ENCODE data around the gene PRMT2. TPM values are rescaled to one million over a fixed set of nuclear protein-coding genes. Genes with fewer than 3 reads are reported as not detected.

Gene PRMT2
- total RNA-seq, 4 donors from 2014 or later, result 77.0 to 87.8 (median 82.3) TPM

DNA sequence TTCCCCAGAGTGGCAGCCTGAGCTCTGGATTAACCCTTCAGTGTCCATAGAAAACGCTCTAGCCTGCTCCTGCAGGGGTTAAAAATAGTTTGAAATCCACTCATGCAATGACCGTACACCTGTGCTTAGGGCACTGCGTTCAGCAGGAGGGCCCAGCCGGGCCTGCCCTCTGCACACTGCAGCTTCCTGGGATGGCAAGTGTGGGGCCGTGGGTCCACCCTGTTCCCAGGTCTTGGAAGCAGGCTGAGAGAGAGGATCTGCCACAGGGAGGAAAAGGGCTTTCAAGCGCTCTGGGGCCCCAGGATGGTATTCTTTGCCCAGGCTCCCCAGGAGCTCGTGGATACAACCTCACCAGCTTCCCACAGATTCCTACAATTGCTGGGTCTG, 29.1 kb upstream of the PRMT2 start:
- TF ChIP-seq, protein P1, sequence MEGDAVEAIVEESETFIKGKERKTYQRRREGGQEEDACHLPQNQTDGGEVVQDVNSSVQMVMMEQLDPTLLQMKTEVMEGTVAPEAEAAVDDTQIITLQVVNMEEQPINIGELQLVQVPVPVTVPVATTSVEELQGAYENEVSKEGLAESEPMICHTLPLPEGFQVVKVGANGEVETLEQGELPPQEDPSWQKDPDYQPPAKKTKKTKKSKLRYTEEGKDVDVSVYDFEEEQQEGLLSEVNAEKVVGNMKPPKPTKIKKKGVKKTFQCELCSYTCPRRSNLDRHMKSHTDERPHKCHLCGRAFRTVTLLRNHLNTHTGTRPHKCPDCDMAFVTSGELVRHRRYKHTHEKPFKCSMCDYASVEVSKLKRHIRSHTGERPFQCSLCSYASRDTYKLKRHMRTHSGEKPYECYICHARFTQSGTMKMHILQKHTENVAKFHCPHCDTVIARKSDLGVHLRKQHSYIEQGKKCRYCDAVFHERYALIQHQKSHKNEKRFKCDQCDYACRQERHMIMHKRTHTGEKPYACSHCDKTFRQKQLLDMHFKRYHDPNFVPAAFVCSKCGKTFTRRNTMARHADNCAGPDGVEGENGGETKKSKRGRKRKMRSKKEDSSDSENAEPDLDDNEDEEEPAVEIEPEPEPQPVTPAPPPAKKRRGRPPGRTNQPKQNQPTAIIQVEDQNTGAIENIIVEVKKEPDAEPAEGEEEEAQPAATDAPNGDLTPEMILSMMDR (IDR thresholded peaks at IDR 0.05), result no peak
- ATAC-seq (ENCODE audit: low FRiP score) (no peak), DNase-seq (ENCODE audit: low spot score) (no peak)

DNA sequence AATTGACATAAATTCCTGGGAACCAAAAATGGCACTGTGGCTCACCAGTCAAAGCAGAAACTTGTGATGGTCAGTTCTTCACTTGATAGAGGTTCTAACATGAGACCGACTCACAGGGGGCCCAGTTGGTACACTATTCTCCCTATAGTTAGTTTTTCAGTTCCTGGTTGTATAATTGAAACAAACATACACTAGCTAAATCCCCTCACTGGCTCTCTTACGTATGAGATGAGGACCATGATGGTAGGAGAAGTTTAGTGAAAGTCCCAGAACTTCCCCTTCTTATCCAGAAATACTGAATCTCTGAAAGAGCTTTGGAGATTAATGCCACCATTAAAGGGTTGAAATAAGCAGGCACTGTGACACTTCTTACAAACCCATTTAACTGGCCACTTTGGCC, 27.8 kb upstream of the PRMT2 start:
- ATAC-seq (ENCODE audit: low FRiP score) (no peak), DNase-seq (ENCODE audit: low spot score) (no peak)
- TF ChIP-seq, protein P1 (IDR thresholded peaks at IDR 0.05), result no peak

DNA sequence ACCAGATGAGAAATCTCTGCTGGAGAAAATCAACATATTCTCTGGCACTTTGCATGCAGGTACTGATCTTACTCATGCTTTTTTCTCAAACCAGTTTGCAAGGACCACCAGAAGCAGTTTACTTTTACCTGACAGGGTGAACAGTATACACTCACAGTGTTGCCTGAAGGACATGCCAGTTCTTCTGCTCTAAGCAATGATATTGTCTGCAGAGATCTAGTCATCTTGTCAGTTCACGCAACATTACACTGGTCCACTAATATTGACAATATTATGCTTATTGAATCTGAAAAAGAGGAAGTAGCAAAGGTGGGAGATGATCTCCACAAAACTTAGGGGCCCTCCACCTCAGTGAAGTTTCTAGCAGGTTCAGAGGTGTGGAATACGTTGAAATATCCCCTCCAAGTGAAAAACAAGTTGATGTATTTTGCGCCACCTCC, 26.8 kb upstream of the PRMT2 start:
- no peak for ATAC-seq (ENCODE audit: low FRiP score)
- DNase-seq (ENCODE audit: low spot score), result no peak
- TF ChIP-seq, protein P1 (IDR thresholded peaks at IDR 0.05), result no peak

DNA sequence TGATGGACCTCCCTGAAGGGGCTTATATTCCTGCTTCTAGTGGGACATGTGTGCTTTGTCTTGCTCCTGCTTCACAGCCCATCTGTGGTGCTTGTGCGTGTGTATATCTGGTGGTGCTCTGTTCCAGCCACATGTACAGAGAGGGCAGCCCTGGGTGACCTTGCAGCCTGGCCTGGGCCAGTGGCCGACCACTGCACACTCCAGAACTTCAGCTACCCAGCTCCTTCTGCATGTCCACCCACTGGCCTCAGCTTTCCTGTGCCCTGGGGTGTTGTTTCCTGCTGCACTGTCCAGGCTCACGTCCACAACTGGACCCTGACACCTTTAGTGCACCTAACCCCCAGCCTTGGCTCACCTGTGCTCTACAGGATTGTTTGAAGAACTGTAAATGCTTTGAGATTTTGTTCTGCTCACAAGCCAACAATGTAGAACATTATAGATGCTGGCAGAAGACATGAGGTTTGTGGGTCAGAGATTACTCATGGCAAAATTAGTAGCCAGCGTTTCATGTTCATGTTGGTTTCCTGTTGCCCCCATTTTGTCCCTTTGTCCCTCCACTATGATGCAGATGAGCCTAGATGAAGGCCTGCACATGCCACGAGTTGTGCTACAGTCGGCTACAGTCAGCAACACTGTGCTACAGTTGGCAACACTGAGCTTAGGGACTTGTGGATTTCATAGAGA, 25.3 kb upstream of the PRMT2 start:
- ATAC-seq (ENCODE audit: low FRiP score) (no peak), DNase-seq (ENCODE audit: low spot score) (no peak)
- TF ChIP-seq, protein P1 (IDR thresholded peaks at IDR 0.05), result no peak

DNA sequence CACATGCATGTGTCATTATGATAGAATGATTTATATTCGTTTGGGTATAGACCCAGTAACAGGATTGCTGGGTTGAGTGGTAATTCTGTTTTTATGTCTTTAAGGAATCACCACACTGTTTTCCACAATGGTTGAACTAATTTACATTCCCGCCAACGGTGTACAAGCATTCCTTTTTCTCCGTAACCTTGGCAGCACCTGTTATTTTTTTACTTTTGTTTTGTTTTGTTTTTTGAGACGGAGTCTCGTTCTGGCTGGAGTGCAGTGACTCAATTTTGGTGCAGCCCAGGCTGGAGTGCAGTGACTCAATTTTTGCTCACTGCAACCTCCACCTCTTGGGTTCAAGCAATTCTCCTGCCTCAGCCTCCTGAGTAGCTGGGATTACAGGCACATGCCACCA, 22.1 kb upstream of the PRMT2 start:
- TF ChIP-seq, protein P1 (IDR thresholded peaks at IDR 0.05), result no peak
- no peak for ATAC-seq (ENCODE audit: low FRiP score)
- no peak for DNase-seq (ENCODE audit: low spot score)

DNA sequence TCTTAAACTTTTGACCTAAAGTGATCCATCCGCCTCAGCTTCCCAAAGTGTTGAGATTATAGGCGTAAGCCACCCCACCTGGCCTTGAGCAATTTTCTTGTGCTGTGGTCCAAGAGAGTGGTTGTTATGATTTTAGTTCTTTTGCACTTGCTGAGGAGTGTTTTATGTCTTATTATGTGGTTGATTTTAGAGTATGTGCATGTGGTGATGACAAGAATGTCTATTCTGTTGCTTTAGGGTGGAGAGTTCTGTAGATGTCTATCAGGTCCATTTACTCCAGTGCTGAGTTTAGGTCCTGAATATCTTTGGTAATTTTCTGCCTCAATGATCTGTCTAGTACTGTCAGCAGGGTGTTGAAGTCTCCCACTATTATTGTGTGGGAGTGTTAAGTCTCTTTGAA, 19.4 kb upstream of the PRMT2 start:
- DNase-seq (ENCODE audit: low spot score), result no peak
- TF ChIP-seq, protein P1 (IDR thresholded peaks at IDR 0.05), result no peak
- no peak for ATAC-seq (ENCODE audit: low FRiP score)

DNA sequence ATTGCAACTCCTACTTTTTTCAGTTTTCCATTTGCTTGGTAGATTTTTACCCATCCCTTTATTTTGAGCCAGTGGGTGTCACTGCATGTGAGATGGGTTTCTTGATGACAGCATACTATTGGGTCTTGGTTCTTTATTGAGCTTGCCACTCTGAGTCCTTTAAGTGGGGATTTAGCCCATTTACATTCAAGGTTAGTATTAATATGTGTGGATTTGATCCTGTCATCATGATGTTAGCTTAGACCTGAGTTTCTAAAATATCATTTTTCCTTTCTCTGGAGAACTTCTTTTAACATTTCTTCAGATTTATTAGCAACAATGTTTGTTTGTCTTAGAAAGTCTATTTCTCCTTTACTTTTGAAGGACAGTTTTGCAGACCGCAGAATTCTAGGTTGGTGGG, 18.8 kb upstream of the PRMT2 start:
- DNase-seq (ENCODE audit: low spot score), result no peak
- no peak for ATAC-seq (ENCODE audit: low FRiP score)
- TF ChIP-seq, protein P1 (IDR thresholded peaks at IDR 0.05), result no peak

All from omental fat pad (tissue), 4 donors.